Measurements from ENCODE around the gene CLOCK.

DNA sequence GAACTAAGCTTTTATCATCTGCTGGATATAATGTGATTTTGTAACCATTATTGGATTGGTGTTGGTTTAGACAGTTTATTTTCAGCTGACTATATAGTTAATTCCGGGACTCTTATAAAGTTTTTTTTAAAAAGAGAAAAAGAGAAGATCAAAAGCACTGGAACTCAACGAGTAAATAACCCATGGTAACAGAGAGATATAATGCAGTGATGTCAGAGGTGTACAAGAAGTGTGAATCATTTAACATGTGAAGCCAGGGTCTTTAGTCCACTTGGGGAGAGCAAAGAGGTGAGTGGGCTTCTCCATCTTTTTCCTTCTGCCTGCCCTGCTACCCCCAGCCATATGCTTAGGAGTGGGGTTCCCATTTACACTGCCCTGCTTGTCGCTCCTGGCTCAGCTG is 147.7 kb downstream of the CLOCK start:
- TF ChIP-seq MTA1 (CRISPR knock-in tag; IDR thresholded peaks at IDR 0.05; ENCODE audit: borderline replicate concordance) (no peak), KLF16 (CRISPR knock-in tag; IDR thresholded peaks at IDR 0.05) (no peak), ZNF451 (CRISPR knock-in tag; IDR thresholded peaks at IDR 0.05) (no peak), MXI1 (IDR thresholded peaks at IDR 0.05; ENCODE audit: borderline replicate concordance, low read depth, low read length) (no peak), BORCS8-MEF2B (CRISPR knock-in tag; IDR thresholded peaks at IDR 0.05) (no peak), RBFOX2 (IDR thresholded peaks at IDR 0.05; ENCODE audit: low read depth, low read length) (0 out of 2 replicates have a peak, but pooled peaks have one; percentile 20), SUZ12 (IDR thresholded peaks at IDR 0.05; ENCODE audit: low read depth, low read length) (no peak), MTF2 (CRISPR knock-in tag; IDR thresholded peaks at IDR 0.05; ENCODE audit: borderline replicate concordance) (no peak), CTCF (CRISPR knock-in tag; IDR thresholded peaks at IDR 0.05) (no peak), EZH2 (conservative IDR thresholded peaks at IDR 0.05; ENCODE audit: low read depth, low read length) (no peak), POLR2AphosphoS5 (IDR thresholded peaks at IDR 0.05; ENCODE audit: low read depth, low read length) (no peak)
